ENCODE measurements around the gene UNC13A.

UNC13A gene

GRCh38 chr19:17687857-17688784 lies at the start of gene UNC13A:
Gene UNC13A, minus strand, starts transcription at chr19:17688354. Its CDS starts 155 bp downstream, at chr19:17688199.
- peak; percentile 15 for DNase-seq (ENCODE audit: low read depth)

GRCh38 chr19:17737690-17738153 lies 49.6 kb upstream of the UNC13A start:
- no peak for DNase-seq (ENCODE audit: low read depth)

GRCh38 chr19:17735410-17735809 lies 47.3 kb upstream of the UNC13A start:
- no peak for DNase-seq (ENCODE audit: low read depth)

GRCh38 chr19:17734146-17734545 lies 46.0 kb upstream of the UNC13A start:
- no peak for DNase-seq (ENCODE audit: low read depth)

GRCh38 chr19:17733127-17733526 lies 45.0 kb upstream of the UNC13A start:
- DNase-seq (ENCODE audit: low read depth), result no peak

- DNase-seq (ENCODE audit: low read depth), result no peak
These were observed 39.7 kb upstream of the UNC13A start for GRCh38 chr19:17727843-17728242.

- no peak for DNase-seq (ENCODE audit: low read depth)
These were observed 39.0 kb upstream of the UNC13A start for GRCh38 chr19:17726964-17727773.

- no peak for DNase-seq (ENCODE audit: low read depth)
These were observed 38.1 kb upstream of the UNC13A start for GRCh38 chr19:17726136-17726741.

GRCh38 chr19:17725422-17726078 lies 37.4 kb upstream of the UNC13A start:
- DNase-seq (ENCODE audit: low read depth), result no peak

- no peak for DNase-seq (ENCODE audit: low read depth)
These were observed 36.5 kb upstream of the UNC13A start for GRCh38 chr19:17724655-17725054.

- no peak for DNase-seq (ENCODE audit: low read depth)
These were observed 34.6 kb upstream of the UNC13A start for GRCh38 chr19:17722655-17723240.

GRCh38 chr19:17721821-17722220 lies 33.7 kb upstream of the UNC13A start:
- no peak for DNase-seq (ENCODE audit: low read depth)

GRCh38 chr19:17721111-17721628 lies 33.0 kb upstream of the UNC13A start:
- DNase-seq (ENCODE audit: low read depth), result no peak

GRCh38 chr19:17720440-17720839 lies 32.3 kb upstream of the UNC13A start:
- no peak for DNase-seq (ENCODE audit: low read depth)

- DNase-seq (ENCODE audit: low read depth), result no peak
These were observed 31.7 kb upstream of the UNC13A start for GRCh38 chr19:17719730-17720400.

- peak; percentile 46 for DNase-seq (ENCODE audit: low read depth)
These were observed 31.0 kb upstream of the UNC13A start, which contains the start of gene MAP1S for GRCh38 chr19:17718947-17719711. Gene MAP1S, plus strand, starts transcription at chr19:17719480. Its CDS starts 23 bp downstream, at chr19:17719503.

GRCh38 chr19:17718550-17718946 lies 30.4 kb upstream of the UNC13A start:
- no peak for DNase-seq (ENCODE audit: low read depth)

GRCh38 chr19:17716309-17716929 lies 28.3 kb upstream of the UNC13A start:
- DNase-seq (ENCODE audit: low read depth), result no peak

GRCh38 chr19:17711851-17712250 lies 23.7 kb upstream of the UNC13A start:
- DNase-seq (ENCODE audit: low read depth), result no peak
